HG02798 (cell line): ENCODE data around the gene SYDE2.

Experiments used
- ATAC-seq: cut with Tn5 transposase; IDR thresholded peaks from one replicate; pipeline ENCODE4 v1.9.1; 2021; ENCODE audit warnings: mild to moderate bottlenecking; ENCODE audit not compliant: unreplicated experiment, poor library complexity

SYDE2 gene

DNA sequence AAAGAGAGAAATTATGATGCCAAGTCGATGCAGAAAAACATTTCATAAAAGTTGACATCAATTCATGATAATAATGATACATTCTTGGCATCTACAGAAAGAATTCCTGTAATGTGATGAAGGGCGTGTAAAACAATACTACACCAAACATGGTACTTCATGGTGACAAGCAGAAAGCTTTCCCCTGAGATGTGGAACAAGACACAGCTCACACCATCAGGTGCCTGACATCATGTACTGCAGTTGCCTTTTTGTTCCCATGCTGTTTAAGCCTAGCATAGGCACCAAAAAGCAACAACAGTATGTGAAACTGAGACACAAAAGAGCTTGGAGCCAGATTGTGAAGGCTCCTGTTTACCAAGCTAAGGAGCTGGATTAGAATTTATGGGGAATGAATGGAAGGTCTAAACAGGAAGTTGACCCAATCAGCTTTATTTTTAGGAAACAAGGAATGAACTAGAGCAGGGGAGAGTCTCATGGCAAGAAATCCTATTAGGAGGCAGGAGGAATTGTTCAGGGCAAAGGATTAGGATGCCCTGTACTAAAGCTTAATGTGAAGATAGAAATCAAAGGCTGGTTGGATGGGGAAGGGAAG is 67.2 kb downstream of the SYDE2 start:
- no peak for ATAC-seq

DNA sequence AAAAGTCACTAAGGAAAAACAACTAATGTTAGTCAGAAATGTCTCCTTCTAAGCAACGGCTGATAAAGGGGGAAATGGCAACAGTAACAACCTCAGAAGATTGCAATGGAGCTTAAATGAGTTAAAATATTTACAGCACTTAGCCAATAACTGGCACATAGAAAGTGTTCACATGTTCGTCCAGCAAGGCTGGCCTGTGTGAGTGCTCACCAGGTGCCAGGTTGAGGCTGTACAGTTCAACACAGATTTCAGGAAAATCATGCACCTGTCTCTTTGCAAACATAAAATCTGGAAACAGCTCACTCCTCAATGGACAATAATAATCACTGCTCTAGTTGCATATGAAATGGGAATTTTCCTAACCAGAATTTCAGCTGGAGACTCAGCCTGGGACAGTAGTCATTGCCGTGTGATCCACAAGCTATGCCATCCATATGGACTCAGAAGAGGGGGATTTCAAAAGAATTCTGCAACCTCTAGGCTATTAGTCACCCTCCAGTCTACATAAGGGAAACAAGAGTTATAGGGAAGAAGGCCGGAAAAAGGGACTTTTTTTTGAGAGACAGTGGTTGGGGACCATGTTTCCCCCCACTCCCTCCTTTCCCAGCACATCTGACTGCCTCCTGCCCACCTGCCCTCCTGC is 68.6 kb downstream of the SYDE2 start:
- no peak for ATAC-seq

DNA sequence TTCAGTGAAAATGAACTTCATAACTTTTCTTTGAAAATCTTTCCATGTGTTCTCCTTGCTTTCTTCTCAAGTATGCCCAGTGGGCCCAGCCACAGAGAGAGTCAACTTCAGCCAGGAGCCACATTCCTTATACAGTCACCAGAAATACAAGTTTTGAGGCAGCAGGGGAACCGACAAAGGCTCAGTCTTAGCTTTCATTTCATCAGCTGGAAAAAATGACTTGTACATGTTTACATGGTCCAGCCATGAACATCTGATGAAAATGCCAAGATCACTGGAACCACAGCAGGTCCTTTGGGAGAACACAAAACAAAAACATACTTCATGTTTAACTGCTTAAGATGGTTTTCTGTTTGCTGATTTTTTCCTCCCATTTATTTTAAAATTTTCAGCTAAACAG is 72.5 kb downstream of the SYDE2 start:
- no peak for ATAC-seq

DNA sequence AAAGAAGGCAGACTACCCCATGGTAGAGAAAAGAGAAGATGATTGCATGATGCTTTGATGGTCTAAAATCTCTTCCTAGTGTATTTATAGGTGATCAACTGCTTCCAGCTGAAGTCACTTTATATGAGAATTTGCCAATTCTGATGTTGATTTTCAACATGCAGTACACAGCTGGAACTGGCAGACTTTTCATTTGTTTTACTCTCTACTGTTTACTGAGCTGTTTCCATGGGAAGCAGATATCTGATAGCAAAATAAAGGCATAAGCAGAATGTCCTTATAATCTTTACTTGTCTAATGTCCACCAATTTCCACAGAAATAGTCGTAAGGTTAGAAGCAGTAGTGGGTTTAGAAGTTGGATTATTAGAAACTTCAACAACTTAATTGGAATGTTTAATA is 74.9 kb downstream of the SYDE2 start:
- ATAC-seq: no peak

DNA sequence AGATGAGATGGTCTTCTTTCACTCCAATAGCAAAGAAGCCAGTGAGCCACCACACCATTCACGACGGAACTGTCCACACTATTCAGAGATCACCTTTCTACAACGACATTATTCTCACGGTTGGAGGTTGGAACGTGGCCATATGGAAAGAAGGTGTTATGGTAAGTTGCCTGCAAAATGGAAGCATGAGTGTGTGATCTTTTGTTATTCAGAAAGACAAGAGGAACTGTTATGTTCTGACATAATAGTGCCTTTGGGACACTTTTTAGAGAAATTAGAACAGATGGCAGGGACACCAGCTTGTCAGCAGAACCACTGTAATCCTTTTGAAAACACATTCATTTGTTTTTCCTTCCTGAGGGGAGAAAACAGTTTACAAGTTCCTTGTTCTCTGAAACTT is 76.7 kb downstream of the SYDE2 start:
- ATAC-seq: no peak

DNA sequence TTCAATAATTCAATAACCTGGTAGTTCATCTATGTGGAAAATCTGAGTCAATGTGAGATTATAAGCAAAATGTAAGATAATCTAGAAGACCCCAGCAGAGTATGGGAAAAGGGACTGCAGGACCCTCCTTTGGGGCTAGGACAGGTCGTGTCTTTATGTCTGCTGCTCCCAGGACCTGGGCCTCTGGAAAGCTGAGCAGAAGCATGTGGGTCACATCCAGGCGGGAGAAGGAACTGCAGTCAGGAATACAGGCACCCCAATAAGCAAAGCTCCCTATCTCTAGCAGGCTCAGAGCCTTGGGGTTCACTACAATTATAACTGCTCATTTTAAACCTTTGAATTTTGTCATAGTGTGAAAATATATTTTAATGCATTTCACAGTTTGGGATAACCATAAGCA is 78.6 kb downstream of the SYDE2 start:
- ATAC-seq: no peak

DNA sequence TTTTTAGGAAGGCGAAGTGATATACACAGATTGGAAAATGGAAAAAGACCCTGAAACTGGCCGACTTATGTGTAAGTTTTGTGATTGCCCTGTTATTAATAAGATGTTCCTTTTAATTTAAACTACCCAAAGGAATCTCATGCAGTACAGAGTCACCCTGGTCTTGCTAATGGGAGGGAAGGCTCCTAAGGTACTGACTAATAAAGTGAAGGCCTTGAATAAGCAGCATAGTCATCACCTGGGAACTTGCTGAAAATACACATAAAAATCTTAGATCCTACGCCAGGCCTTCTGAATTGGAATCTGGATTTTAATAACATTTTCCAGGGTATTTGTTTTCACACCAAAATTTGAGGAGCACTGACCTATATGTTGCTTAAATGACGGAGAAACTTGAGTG is 79.1 kb downstream of the SYDE2 start:
- ATAC-seq: no peak

DNA sequence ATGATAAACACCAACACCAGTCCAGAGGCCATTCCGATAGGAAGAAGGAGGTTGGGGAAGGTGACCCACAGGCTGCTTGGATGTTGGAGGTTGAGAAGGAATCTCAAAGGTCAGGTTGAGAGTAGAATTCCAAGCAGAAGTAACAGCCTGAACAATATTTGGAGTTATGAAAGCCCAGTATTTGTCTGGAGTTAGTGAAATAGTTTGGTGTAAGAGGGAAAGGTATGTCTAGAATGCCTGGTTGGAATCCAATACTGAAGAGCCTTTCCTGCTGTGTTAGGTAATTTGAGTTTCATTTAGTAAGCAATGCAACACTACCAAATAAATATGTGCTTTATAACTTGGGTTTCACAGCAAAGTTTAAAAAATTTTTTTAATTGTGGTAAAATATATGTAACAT is 82.1 kb downstream of the SYDE2 start:
- ATAC-seq: no peak

DNA sequence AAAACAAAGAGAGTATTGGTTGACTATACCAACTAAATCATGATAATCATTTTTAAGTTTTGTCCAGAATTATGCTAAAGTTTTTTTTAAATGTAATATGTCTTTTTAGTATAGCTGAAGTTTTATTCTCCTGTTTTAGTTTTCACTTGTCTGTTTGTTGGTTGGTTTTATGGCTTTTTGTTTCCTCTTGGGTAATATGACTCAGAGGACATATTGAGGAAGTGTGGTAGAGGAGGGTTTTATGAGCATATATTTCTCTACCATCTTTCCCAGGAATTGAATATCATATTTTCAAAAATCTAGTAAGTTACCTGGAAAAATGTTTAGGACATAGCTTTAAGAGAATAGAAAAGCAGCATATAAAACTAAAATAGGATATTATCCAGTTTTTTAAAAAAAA is 84.0 kb downstream of the SYDE2 start:
- ATAC-seq: no peak

DNA sequence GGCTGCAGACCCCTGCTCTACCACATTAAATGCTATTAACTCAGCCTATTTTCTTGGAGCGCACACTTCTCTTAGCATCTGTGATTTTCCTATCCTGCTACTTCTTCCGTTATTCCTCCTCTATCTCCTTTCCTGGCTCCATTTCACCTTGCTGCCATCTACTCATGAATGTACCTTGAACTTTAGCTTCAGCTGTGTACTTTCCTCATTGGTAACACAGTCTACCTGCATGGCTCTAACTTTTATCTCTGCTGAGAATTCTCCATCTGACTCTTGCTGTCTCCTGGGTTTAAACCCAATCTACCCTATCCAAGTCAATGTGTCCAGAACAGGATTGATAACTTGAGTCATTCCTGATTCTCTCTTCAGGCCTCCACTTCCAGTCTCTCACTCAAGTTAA is 84.9 kb downstream of the SYDE2 start:
- no peak for ATAC-seq

DNA sequence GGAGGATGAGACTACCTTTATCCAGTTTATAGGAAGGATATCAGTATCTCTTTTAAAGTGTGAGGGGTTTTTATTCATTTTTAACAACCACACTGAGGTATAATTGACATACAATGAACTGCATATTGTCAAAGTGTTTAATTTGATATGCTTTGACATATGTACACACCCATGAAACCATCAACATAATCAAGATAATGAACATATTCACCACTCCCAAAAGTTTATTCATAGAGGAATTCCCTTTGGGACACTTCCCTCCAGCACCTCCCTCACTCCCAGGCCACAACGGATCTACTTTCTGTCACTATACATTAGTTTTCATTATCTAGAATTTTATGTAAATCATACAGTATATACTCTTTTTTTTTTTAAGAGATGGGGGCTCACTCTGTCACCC is 89.1 kb downstream of the SYDE2 start:
- ATAC-seq: no peak

DNA sequence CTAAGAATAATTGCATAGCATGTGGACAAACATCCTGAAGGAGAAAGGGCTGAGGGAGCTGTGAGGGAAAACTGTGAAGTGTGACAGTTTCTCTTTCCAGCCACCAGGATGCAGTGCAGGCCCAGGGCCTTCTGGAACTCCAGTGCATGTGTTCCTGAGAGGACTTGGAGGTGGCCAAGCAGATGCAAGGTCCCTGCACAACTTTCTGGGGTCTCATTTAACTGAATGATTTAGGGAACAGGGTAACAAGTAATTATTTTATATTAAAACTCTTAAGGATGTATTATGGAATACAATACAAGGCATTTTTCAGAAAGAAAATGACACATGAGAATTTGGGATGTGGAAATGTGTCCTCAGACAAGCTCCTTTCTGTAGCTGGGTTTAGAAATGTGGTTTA is 91.3 kb downstream of the SYDE2 start:
- ATAC-seq: peak; percentile 78
